ENCODE measurements around the gene ADGRB2.

The ADGRB2 gene

GRCh38 chr1:31795801-31796621, 31.9 kb upstream of the ADGRB2 start:
- ATAC-seq (no peak), DNase-seq (no peak)

- ATAC-seq: no peak
- no peak for DNase-seq
These were observed 31.0 kb upstream of the ADGRB2 start for GRCh38 chr1:31795096-31795675.

GRCh38 chr1:31793586-31794285, 29.6 kb upstream of the ADGRB2 start:
- DNase-seq: no peak
- no peak for ATAC-seq

- DNase-seq (no peak), ATAC-seq (no peak)
These were observed 28.9 kb upstream of the ADGRB2 start for GRCh38 chr1:31793086-31793485.

DNA sequence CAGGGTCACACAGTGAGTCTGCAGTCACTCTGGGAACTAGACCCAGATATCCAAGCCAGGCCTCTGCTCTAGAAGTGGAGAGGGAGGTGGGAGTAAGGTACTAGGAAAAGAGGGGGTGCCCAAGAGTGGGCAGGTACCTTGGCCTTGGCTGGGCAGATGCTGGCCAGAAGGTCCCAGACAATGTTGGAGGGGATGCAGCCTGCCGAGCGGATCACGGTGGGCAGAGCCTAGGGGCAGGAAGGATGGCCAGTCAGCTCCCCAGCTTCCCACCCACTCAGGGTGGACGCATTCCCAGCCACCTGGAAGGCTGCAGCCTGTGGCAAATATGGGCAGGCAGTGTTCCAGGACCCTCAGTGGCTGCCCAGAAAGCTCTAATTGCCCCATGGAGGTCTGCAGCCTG, 28.4 kb upstream of the ADGRB2 start:
- ATAC-seq (no peak), DNase-seq (no peak)

DNA sequence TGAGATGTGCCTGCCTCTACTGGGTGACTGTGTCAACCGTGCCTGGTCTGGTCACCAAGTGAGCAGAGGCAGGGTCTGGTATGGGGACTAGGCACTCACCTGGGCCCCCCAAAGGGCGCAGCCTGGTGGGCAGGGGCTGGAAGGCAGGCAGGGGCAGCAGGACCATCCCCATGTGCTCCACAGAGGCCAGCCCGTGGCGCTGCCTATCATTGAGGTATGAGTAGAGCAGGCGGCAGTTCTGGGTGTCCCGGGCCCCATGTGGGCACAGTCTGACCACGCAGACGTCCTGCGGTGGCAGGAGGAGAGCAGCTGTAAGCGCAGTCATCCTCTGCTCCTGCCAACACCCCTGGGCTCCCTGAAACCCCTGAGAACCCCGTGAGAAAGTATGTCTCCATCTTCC, 28.0 kb upstream of the ADGRB2 start:
- no peak for ATAC-seq
- no peak for DNase-seq

- DNase-seq: no peak
- no peak for ATAC-seq
These were observed 27.2 kb upstream of the ADGRB2 start for GRCh38 chr1:31791131-31791858.

GRCh38 chr1:31790641-31791091, 26.5 kb upstream of the ADGRB2 start:
- DNase-seq (no peak), ATAC-seq (no peak)

DNA sequence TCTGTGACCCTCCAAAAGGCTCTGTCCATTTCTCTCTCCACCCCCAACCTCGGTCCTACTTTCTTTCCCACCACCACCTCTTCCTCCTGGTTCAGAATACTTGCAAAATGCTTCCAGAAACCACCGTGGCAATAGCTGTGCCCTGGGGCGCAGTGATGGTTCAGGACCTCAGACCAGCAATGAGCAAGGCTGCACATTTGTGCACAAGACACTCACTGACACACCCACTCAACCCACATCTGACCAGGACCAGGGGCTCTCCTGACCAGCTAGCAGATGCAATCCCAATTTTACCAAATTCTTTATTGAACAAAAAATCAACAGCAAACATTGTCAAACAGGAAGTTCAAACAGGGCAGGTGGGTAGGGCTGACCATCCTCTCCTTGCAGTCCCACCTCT, 26.0 kb upstream of the ADGRB2 start:
- ATAC-seq (no peak), DNase-seq (no peak)

DNA sequence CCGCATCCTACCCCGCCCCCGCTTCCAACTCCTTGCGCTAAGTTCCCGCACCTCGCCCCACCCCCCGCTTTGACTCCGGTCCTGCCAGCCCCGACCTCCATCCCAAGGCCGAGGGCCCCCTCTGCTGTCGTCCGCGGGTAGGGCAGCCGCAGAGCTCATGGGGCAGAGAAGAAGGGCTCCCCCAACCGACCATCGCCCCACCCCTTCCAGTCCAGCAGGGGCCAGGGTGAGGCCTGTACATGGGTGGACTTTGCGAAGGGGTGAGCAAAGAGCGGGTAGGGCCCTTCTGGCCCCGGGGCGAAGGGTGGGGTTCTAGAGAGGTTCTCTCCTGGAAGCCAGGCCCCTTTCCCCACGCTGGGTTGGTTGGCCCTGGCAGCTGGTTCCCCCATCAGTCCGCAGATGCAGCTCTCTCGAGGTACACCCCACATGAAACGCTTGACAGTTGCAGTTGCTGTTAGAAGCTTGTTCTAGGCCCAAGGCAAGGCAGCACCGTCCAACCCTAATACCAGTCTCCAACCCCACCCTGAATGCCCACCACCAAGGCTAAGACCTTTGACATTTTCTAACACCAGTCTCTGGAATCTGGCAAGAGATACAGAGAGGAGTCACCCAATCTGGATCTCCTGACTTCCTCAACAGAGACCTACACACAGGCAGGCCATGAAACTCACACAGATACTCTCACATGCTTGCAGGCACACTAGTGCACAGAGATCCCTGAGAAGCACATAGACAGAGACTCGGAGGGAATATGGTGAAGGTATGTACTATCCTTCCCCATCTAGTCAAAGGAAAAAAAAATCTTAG, 25.3 kb upstream of the ADGRB2 start:
- DNase-seq (peak; percentile 99), ATAC-seq (peak; percentile 83)

DNA sequence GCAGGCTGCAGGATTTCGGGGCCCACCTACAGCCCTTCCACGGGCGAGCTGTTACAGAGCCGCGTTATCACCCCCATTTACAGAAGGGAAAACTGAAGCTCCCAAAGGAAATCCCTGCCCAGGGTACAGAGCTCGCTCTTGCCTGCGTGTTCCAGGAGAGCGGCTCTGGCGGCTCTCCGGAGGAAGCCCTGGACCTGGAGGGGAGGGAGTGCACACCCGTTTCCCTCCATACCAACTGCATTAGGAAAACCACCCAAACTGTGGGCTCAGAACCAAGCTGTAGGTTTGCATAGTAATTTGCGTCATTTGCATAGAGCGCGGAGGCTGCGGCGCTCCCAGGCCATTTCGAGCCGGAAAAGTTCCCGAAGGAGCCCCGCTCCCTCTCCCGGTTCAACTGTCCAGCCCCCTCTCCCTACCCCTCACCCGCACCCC, 24.7 kb upstream of the ADGRB2 start:
- no peak for DNase-seq
- peak; percentile 33 for ATAC-seq

DNA sequence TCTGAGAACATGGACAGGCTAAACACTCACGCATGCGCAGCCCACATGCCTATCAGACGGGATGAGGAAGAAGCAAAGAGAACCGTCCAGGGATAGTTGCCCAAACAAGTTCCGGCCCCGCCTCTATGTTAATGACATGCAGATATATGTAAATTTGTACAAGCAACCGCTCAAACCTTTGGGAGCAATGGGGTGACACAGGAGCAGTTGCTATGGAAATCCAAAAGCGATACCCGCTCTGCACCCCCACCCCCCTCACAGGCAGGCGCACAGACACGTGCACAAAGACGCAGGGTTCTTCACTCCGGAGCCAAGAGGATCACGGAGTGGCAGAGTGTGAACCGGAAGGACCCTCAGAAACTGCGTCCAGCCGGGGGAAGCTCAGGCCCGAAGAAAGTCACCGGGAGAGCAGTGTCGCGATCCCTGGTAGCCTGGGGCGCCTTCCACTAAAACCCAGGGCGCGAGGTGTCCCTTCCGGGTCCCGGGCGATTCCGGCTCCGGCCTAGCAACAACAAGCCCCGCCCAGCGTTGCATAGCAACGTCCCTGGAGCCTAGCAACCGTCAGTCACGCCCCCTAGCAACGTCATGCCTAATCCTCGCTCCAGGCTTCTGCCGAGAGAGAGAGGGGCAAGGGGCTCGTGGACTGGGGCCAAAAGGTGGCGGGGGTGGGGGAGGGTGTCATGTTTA, 24.1 kb upstream of the ADGRB2 start:
- DNase-seq: peak; percentile 95
- ATAC-seq: peak; percentile 74

- ATAC-seq (no peak), DNase-seq (no peak)
These were observed 23.6 kb upstream of the ADGRB2 start for GRCh38 chr1:31787786-31788137.

- ATAC-seq (no peak), DNase-seq (no peak)
These were observed 23.1 kb upstream of the ADGRB2 start for GRCh38 chr1:31787261-31787660.

DNA sequence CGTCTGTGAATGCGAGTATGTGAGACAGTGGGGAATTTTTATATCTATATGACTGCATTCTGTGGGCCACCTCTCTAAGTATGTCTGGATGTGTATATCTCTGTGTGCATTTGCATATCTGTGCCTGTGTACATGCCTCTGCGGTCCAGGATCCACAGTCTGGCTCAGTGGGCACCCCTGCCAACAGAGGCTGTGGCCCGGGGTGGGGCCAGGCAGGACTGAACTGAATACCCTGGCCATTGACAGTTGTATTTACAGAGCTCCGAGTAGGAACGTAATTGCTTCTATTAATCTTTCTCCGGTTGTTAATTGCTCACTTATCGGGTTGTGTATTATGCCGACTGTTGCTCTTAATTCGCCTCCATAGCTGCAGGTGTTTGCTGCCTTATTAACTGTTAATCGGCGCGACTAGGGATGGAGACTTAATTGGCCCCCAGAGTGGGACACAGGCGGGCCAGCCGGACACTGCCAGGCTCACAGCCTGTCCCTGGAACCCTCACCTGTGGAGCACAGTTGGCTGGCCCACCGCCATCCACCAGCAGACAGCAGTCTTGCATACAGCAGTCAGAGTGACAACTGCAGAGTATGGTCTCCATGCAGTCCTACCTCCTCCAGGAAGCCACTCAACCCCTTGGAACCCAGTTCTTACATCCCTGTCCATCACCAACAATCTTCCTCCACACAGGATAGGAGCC, 22.4 kb upstream of the ADGRB2 start:
- DNase-seq (no peak), ATAC-seq (no peak)

GRCh38 chr1:31785947-31786290, 21.8 kb upstream of the ADGRB2 start:
- DNase-seq: no peak
- no peak for ATAC-seq

- DNase-seq: no peak
- no peak for ATAC-seq
These were observed 21.1 kb upstream of the ADGRB2 start for GRCh38 chr1:31785020-31785946.

- DNase-seq: no peak
- no peak for ATAC-seq
These were observed 20.3 kb upstream of the ADGRB2 start for GRCh38 chr1:31784356-31785019.

DNA sequence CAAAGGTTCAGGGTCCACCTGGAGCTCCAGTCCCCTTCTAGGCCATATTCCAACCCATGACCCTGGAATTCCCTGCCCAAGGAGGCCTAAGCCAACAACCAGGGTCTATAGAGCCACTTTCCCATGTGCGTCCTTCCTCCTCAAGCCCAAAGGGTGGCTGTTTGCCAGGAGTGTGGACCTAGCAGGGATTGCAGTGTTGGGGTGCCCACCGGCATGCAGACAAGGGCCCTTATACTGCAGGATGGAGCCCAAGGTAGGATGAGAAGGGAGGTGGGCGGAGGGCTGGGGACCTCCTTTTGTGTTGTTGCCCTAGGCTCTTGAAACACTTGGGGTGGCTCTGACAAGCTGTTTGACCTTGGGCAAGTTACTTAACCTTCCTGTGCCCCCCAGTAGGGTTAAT, 19.7 kb upstream of the ADGRB2 start:
- DNase-seq (no peak), ATAC-seq (no peak)

Measured in stimulated activated naive CD8-positive, alpha-beta T cell treated with anti-CD3 and anti-CD28 coated beads, Interleukin-15, Interleukin-2, amounts not matched to agents 100 U/mL and 50 U/mL, for 24 hours (primary cell).